ENCODE data around the gene CEP85. TPM values are rescaled to one million over a fixed set of nuclear protein-coding genes. Genes with fewer than 3 reads are reported as not detected.

Gene CEP85
- total and polyA plus RNA-seq, 12 donors, result 7.0 to 74.5 (median 52.0) TPM

- TF ChIP-seq CTCF (IDR thresholded peaks at IDR 0.05), result no peak
- Histone ChIP-seq H3K4me1 (peaks cover 0 to 81% (median 21%) of the 10 kb centered on the region in 9 donors), H3K27me3 (no peaks in the 10 kb centered on the region), H3K9me3 (no peaks in the 10 kb centered on the region), H3K4me3 (peak overlapping the region in 7 of 10 donors; percentile 5 to 59 (median 12)), H3K27ac (peak overlapping the region in 7 of 10 donors; percentile 23 to 89 (median 55)), H3K36me3 (peaks cover 0 to 16% (median 0%) of the 10 kb centered on the region in 9 donors)
- DNase-seq, result no peak
- WGBS, 2 donors, result 83 to 86% methylated on average over 9 of the region's 9 CpGs
- peak in 3 of 8 donors; percentile 9 to 52 (median 25) for ATAC-seq
- intact Hi-C loops (cut with DNase I), result loop anchor here in 2 of 10 donors (5.0 to 10.0 kb wide), 2 partner anchors 46 to 144 kb away; partner anchors contain the start of genes CNKSR1 (in 1 of the 2) and ZNF593OS (in 1 of the 2)
These were observed 84.5 kb downstream of the CEP85 start for GRCh38 chr1:26318338-26319064.

- ATAC-seq, result peak in 4 of 8 donors; percentile 3 to 11 (median 5)
- Histone ChIP-seq H3K27me3 (peaks cover 0 to 5% (median 0%) of the 10 kb centered on the region in 7 donors), H3K9me3 (no peaks in the 10 kb centered on the region), H3K4me1 (peaks cover 0 to 58% (median 21%) of the 10 kb centered on the region in 9 donors), H3K36me3 (peaks cover 0 to 24% (median 0%) of the 10 kb centered on the region in 9 donors), H3K4me3 (peak overlapping the region in 1 of 10 donors; percentile 59), H3K27ac (peak overlapping the region in 1 of 10 donors; percentile 11)
- DNase-seq, result no peak
- WGBS, 2 donors, result 64 to 67% methylated on average over 2 of the region's 2 CpGs
- intact Hi-C loops (cut with DNase I), result loop anchor here (1.0 to 10.0 kb wide), 16 partner anchors 34 to 216 kb away; partner anchors contain the start of genes C1orf232 (in 4 of the 10), ZNF593 (in 4 of the 10), ZNF593OS (in 2 of the 10) and CNKSR1 (in 1 of the 10)
- TF ChIP-seq CTCF (IDR thresholded peaks at IDR 0.05), result no peak
These were observed 86.9 kb downstream of the CEP85 start for GRCh38 chr1:26320896-26321295.

GRCh38 chr1:26321315-26322041, 87.5 kb downstream of the CEP85 start:
- H3K4me1 ChIP-seq, result peaks cover 0 to 52% (median 21%) of the 10 kb centered on the region in 9 donors
- H3K27me3 ChIP-seq, result peaks cover 0 to 5% (median 0%) of the 10 kb centered on the region in 7 donors
- ATAC-seq (peak; percentile 90 to 93 (median 92)), DNase-seq (peak; percentile 92 to 93)
- intact Hi-C loops (cut with DNase I), result loop anchor here (1.0 to 10.0 kb wide), 16 partner anchors 34 to 217 kb away; partner anchors contain the start of genes C1orf232 (in 4 of the 10), ZNF593 (in 4 of the 10), ZNF593OS (in 2 of the 10) and CNKSR1 (in 1 of the 10)
- H3K9me3 ChIP-seq, result no peaks in the 10 kb centered on the region
- H3K27ac ChIP-seq, result peak overlapping the region in 1 of 10 donors; percentile 11
- peaks cover 0 to 24% (median 0%) of the 10 kb centered on the region in 9 donors for H3K36me3 ChIP-seq
- WGBS, 2 donors, result 11 to 12% methylated on average over 16 of the region's 16 CpGs
- peak; percentile 77 to 93 (median 92) for TF ChIP-seq CTCF (IDR thresholded peaks at IDR 0.05)
- H3K4me3 ChIP-seq, result no peak overlapping the region

GRCh38 chr1:26322042-26322331, 88.0 kb downstream of the CEP85 start:
- intact Hi-C loops (cut with DNase I), result loop anchor here in 8 of 10 donors (5.0 to 10.0 kb wide), 9 partner anchors 35 to 217 kb away; partner anchors contain the start of genes C1orf232 (in 3 of the 8), ZNF593 (in 3 of the 8), ZNF593OS (in 2 of the 8) and CNKSR1 (in 1 of the 8)
- Histone ChIP-seq H3K27me3 (peaks cover 0 to 5% (median 0%) of the 10 kb centered on the region in 7 donors), H3K36me3 (peaks cover 0 to 24% (median 0%) of the 10 kb centered on the region in 9 donors), H3K9me3 (no peaks in the 10 kb centered on the region), H3K4me1 (peaks cover 0 to 47% (median 21%) of the 10 kb centered on the region in 9 donors), H3K27ac (no peak overlapping the region), H3K4me3 (no peak overlapping the region)
- TF ChIP-seq CTCF (IDR thresholded peaks at IDR 0.05), result no peak
- ATAC-seq, result no peak
- DNase-seq, result no peak
- WGBS, 2 donors, result 69 to 70% methylated on average over 10 of the region's 10 CpGs
